ENCODE data around the gene OPRD1. TPM values are rescaled to one million over a fixed set of nuclear protein-coding genes. Genes with fewer than 3 reads are reported as not detected.

The OPRD1 gene
- total RNA-seq, 1 experiment from 2014 or later, result 0.97 TPM

DNA sequence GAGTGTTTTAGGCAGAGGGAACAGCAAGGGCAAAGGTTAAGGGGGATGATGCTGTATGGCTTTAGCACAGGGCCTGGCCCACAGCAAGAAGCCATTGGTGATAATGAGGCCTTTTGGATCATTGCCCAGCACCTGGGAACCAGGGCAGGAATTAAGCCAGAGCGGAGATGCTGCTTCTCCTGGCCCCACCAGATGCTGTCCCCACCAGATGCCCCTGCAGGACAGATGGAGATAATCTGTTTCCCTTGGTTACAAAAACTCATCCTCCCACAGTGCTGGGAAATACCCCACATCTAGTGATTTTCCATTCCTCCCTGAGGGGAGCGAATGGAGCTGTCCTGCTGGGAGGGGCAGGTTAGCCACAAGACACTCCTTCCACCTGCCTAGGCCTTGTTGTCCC, 18.8 kb downstream of the OPRD1 start:
- Histone ChIP-seq H3K27ac (ENCODE audit: low read depth, low read length, poor library complexity, severe bottlenecking) (no peak overlapping the region), H3K4me1 (ENCODE audit: insufficient read depth, low read length, poor library complexity, severe bottlenecking) (no peaks in the 10 kb centered on the region), H3K4me3 (ENCODE audit: low read depth, low read length, poor library complexity, severe bottlenecking) (no peak overlapping the region), H3K36me3 (ENCODE audit: insufficient read depth, low read length, poor library complexity, severe bottlenecking) (no peaks in the 10 kb centered on the region), H3K27me3 (replicated peaks; ENCODE audit: insufficient read depth, low read depth, low read length, poor library complexity) (no peaks in the 10 kb centered on the region), H3K9me3 (ENCODE audit: low read depth, low read length, poor library complexity, severe bottlenecking) (no peaks in the 10 kb centered on the region)
- DNase-seq (ENCODE audit: low spot score), result no peak
- CTCF ChIA-PET, result no interaction called here
- POLR2A ChIA-PET (ENCODE audit: low non-redundant PET), result no interaction called here
- no peak for TF ChIP-seq EZH2 (IDR thresholded peaks at IDR 0.05; ENCODE audit: borderline replicate concordance, low read depth, low read length, poor library complexity, severe bottlenecking)
- TF ChIP-seq, protein P1, sequence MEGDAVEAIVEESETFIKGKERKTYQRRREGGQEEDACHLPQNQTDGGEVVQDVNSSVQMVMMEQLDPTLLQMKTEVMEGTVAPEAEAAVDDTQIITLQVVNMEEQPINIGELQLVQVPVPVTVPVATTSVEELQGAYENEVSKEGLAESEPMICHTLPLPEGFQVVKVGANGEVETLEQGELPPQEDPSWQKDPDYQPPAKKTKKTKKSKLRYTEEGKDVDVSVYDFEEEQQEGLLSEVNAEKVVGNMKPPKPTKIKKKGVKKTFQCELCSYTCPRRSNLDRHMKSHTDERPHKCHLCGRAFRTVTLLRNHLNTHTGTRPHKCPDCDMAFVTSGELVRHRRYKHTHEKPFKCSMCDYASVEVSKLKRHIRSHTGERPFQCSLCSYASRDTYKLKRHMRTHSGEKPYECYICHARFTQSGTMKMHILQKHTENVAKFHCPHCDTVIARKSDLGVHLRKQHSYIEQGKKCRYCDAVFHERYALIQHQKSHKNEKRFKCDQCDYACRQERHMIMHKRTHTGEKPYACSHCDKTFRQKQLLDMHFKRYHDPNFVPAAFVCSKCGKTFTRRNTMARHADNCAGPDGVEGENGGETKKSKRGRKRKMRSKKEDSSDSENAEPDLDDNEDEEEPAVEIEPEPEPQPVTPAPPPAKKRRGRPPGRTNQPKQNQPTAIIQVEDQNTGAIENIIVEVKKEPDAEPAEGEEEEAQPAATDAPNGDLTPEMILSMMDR (conservative IDR thresholded peaks at IDR 0.05; ENCODE audit: low read depth, low read length), result no peak
- intact Hi-C loops (cut with micrococcal nuclease; ENCODE audit: unreplicated experiment), result no loop called here
- no TSS peak for BruUV-seq (replicated peaks)

DNA sequence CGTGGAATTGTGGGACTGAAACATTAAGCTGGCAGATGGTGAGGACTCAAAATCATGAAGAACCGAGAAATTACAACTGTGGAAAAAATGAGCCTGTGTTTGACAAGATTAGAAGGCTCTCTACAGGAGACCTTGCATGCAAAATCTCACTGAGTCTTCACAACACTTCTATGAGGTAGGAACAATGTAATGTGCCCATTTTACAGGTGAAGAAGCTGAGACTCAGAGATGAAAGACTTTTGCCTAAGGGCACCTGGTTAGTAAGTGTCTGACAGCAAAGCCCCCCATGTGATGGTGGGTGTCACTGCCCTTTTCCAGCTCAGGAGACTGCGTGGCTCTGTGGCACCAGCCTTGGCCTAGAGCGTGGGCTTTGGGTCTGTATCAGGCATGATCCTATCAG, 21.0 kb downstream of the OPRD1 start:
- intact Hi-C loops (cut with micrococcal nuclease; ENCODE audit: unreplicated experiment), result no loop called here
- Histone ChIP-seq H3K9me3 (ENCODE audit: low read depth, low read length, poor library complexity, severe bottlenecking) (no peaks in the 10 kb centered on the region), H3K27ac (ENCODE audit: low read depth, low read length, poor library complexity, severe bottlenecking) (no peak overlapping the region), H3K4me1 (ENCODE audit: insufficient read depth, low read length, poor library complexity, severe bottlenecking) (no peaks in the 10 kb centered on the region), H3K36me3 (ENCODE audit: insufficient read depth, low read length, poor library complexity, severe bottlenecking) (no peaks in the 10 kb centered on the region), H3K4me3 (ENCODE audit: low read depth, low read length, poor library complexity, severe bottlenecking) (no peak overlapping the region), H3K27me3 (replicated peaks; ENCODE audit: insufficient read depth, low read depth, low read length, poor library complexity) (no peaks in the 10 kb centered on the region)
- no TSS peak for BruUV-seq (replicated peaks)
- no peak for DNase-seq (ENCODE audit: low spot score)
- ChIA-PET CTCF (no interaction called here), POLR2A (ENCODE audit: low non-redundant PET) (interaction anchor here (0.5 kb wide), 1 partner anchor 30 kb away, joined by 7 read pairs; no protein-coding TSS in a partner anchor)
- no peak for TF ChIP-seq EZH2 (IDR thresholded peaks at IDR 0.05; ENCODE audit: borderline replicate concordance, low read depth, low read length, poor library complexity, severe bottlenecking)
- TF ChIP-seq, protein P1 (conservative IDR thresholded peaks at IDR 0.05; ENCODE audit: low read depth, low read length), result no peak

- Histone ChIP-seq H3K27me3 (replicated peaks; ENCODE audit: insufficient read depth, low read depth, low read length, poor library complexity) (no peaks in the 10 kb centered on the region), H3K9me3 (ENCODE audit: low read depth, low read length, poor library complexity, severe bottlenecking) (no peaks in the 10 kb centered on the region), H3K4me3 (ENCODE audit: low read depth, low read length, poor library complexity, severe bottlenecking) (no peak overlapping the region), H3K36me3 (ENCODE audit: insufficient read depth, low read length, poor library complexity, severe bottlenecking) (no peaks in the 10 kb centered on the region), H3K4me1 (ENCODE audit: insufficient read depth, low read length, poor library complexity, severe bottlenecking) (no peaks in the 10 kb centered on the region), H3K27ac (ENCODE audit: low read depth, low read length, poor library complexity, severe bottlenecking) (no peak overlapping the region)
- POLR2A ChIA-PET (ENCODE audit: low non-redundant PET), result no interaction called here
- TF ChIP-seq, protein P1 (conservative IDR thresholded peaks at IDR 0.05; ENCODE audit: low read depth, low read length), result no peak
- no peak for TF ChIP-seq EZH2 (IDR thresholded peaks at IDR 0.05; ENCODE audit: borderline replicate concordance, low read depth, low read length, poor library complexity, severe bottlenecking)
- no peak for DNase-seq (ENCODE audit: low spot score)
- intact Hi-C loops (cut with micrococcal nuclease; ENCODE audit: unreplicated experiment), result no loop called here
- BruUV-seq (replicated peaks), result no TSS peak
- CTCF ChIA-PET, result no interaction called here
Measured at GRCh38 chr1:28833381-28833780, 21.4 kb downstream of the OPRD1 start.

All from A673 (cell line).